Tibial artery (tissue), 4 donors: ENCODE measurements around the gene DEAF1.

Experiments used
- DNase-seq, 2 donors: peaks; one replicate each; pipeline ENCODE4 v3.0.0-alpha.2; 2019
- H3K27ac ChIP-seq, 2 donors: fragments of 200-600 bp; sonication (generic) in 1 of 2; 1 replicate in 1 of 2; 2 replicates in 1 of 2; pipeline ENCODE4 v1.5.1; 2018 to 2019; ENCODE audit warnings: mild to moderate bottlenecking in 1 of 2
- H3K27me3 ChIP-seq, 2 donors: fragments of 200-600 bp; sonication (generic) in 1 of 2; one replicate each; pipeline versions ENCODE4 v1.5.1 to v1.6.0; 2016 to 2019
- H3K36me3 ChIP-seq, 3 donors: fragments of 200-600 bp; sonication (generic) in 2 of 3; one replicate each; pipeline ENCODE4 v1.5.1; 2016 to 2019; ENCODE audit warnings: mild to moderate bottlenecking in 2 of 3
- H3K4me1 ChIP-seq, 4 donors: fragments of 200-600 bp; sonication (generic) in 2 of 4; 1 replicate in 3 of 4; 2 replicates in 1 of 4; pipeline ENCODE4 v1.5.1; 2016 to 2019
- H3K4me3 ChIP-seq, 2 donors: fragments of 200-600 bp; sonication (generic) in 1 of 2; 1 replicate in 1 of 2; 2 replicates in 1 of 2; pipeline ENCODE4 v1.5.1; 2018 to 2019; ENCODE audit warnings: mild to moderate bottlenecking in 2 of 2
- H3K9me3 ChIP-seq, 3 donors: fragments of 200-600 bp; sonication (generic) in 1 of 3; one replicate each; pipeline ENCODE4 v1.5.1; 2016 to 2019
- intact Hi-C: fragments of 100-400 bp; cut with DNase I; formaldehyde crosslinking; loops from one replicate; pipeline ENCODE4 v1.15.0; 2023; ENCODE audit warnings: low total_unique reads
- TF ChIP-seq, protein P1 (sequence below), 2 experiments: fragments of 200-600 bp in 1 of 2; fragments of 450-650 bp in 1 of 2; IDR thresholded peaks; one replicate each; pipeline ENCODE4 v1.5.1; 2017 to 2019; ENCODE audit warnings: antibody characterized with exemption in 2 of 2, mild to moderate bottlenecking in 1 of 2, moderate library complexity in 1 of 2

The DEAF1 gene

DNA sequence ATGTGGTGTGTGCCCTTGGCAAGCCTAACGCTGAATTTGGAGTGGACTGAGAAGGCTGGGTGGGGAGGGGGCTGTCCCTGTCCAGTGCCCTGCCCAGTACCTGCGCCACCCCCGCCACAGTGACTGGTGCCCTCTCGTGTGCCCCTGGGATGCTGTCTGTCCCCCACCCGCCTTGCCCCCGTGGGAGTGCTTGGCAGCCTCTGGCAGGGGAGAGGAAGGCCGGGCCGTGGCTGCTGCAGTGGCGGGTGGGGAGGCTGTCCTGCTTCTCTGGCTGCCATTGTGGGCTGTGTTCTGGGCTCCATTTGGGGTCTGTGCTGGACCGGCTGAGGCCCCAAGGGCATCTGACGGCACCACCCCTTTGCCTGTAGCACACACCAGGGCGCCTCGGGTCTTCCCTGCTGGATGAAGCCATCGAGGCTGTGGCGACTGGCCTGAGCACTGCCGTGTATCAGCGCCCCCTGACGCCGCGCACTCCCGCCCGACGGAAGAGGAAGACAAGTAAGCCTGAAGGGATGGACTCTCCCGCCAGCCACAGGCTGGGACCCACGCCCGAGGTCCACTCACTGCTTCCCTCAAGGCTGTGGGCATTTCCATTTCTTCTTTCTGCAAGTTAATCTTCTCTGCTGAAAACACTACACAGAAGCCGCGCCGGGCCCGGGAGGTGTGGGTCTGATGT lies 96.9 kb downstream of the DEAF1 start:
- no peak overlapping the region for H3K4me3 ChIP-seq
- no peaks in the 10 kb centered on the region for H3K27me3 ChIP-seq
- intact Hi-C loops: no loop called here
- no peak for DNase-seq
- no peak overlapping the region for H3K27ac ChIP-seq
- H3K4me1 ChIP-seq: no peaks in the 10 kb centered on the region
- H3K9me3 ChIP-seq: no peaks in the 10 kb centered on the region
- H3K36me3 ChIP-seq: peaks cover 72 to 100% (median 93%) of the 10 kb centered on the region in 3 donors
- TF ChIP-seq, protein P1, sequence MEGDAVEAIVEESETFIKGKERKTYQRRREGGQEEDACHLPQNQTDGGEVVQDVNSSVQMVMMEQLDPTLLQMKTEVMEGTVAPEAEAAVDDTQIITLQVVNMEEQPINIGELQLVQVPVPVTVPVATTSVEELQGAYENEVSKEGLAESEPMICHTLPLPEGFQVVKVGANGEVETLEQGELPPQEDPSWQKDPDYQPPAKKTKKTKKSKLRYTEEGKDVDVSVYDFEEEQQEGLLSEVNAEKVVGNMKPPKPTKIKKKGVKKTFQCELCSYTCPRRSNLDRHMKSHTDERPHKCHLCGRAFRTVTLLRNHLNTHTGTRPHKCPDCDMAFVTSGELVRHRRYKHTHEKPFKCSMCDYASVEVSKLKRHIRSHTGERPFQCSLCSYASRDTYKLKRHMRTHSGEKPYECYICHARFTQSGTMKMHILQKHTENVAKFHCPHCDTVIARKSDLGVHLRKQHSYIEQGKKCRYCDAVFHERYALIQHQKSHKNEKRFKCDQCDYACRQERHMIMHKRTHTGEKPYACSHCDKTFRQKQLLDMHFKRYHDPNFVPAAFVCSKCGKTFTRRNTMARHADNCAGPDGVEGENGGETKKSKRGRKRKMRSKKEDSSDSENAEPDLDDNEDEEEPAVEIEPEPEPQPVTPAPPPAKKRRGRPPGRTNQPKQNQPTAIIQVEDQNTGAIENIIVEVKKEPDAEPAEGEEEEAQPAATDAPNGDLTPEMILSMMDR (IDR thresholded peaks at IDR 0.05): no peak

DNA sequence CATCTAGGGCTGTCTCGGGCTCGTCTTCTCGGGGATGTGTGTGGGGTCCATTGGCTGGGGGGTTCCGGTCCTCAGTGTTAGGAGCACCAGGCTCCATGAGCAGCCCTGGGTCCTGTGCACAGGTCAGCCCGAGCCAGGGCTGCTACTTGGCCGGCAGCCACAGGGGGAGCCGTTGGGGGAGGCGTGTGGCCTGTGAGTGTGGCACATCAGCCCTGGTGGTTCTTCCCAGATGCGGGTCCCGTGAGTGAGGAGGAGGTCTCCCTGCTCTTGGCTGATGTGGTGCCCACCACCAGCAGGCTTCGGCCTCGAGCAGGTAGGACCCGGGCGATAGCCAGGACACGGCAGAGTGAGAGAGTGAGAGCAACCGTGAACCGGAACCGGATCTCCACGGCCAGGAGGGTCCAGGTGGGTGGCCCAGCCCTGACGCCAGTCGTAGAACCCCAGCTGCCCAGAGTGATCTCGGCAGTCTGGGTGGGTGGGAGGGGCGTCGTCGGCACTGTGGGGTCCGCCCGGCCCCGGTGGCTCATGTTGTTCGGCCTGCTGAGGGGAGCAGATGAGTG lies 97.8 kb downstream of the DEAF1 start:
- Histone ChIP-seq H3K9me3 (no peaks in the 10 kb centered on the region), H3K36me3 (peaks cover 78 to 100% (median 93%) of the 10 kb centered on the region in 3 donors), H3K27ac (no peak overlapping the region), H3K4me1 (no peaks in the 10 kb centered on the region), H3K27me3 (no peaks in the 10 kb centered on the region), H3K4me3 (no peak overlapping the region)
- intact Hi-C loops: no loop called here
- DNase-seq: no peak
- TF ChIP-seq, protein P1 (IDR thresholded peaks at IDR 0.05): no peak

DNA sequence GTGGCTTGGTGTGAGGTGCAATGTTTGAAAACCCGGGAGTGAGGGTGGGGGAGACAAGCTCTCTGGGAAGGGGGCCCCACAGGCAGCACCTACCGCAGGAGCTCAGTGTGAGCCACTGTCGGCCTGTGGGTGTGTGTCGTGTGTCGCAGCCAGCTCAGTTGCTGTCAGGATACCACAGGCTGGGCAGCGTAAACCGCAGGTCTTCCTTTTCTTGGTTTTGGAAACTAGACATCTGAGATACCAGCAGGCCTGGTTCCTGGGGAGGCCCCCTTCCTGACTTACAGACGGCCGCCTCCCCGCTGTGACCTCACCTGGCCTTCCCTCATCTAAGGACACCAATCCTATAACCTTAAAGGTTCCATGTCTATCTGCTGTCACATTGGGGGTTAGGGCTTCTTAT lies 98.6 kb downstream of the DEAF1 start:
- H3K27ac ChIP-seq: no peak overlapping the region
- H3K4me1 ChIP-seq: no peaks in the 10 kb centered on the region
- no peak for DNase-seq
- no peaks in the 10 kb centered on the region for H3K9me3 ChIP-seq
- no peaks in the 10 kb centered on the region for H3K27me3 ChIP-seq
- peaks cover 75 to 100% (median 93%) of the 10 kb centered on the region in 3 donors for H3K36me3 ChIP-seq
- intact Hi-C loops: no loop called here
- TF ChIP-seq, protein P1 (IDR thresholded peaks at IDR 0.05): no peak
- H3K4me3 ChIP-seq: no peak overlapping the region

DNA sequence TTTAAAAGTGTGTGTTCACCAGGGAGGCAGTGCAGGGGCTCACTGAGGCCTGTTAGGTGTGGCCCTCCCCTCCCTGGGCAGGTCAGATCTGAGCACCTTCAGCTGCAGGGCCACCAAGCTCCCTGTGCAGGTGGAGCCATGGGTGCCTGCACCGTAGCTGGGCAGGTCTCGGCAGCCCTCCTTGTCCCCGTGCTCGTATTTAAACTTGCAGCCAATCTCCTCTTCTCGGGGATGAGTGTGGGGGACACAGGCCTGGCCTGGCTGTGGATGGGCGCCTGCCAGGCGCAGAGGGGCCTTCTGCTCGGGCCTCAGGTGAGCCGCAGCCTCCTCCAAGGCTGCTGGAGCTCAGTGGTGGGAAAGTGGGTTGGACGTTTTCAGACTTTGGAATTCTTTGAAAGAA lies 99.6 kb downstream of the DEAF1 start:
- intact Hi-C loops: no loop called here
- Histone ChIP-seq H3K36me3 (peaks cover 69 to 100% (median 94%) of the 10 kb centered on the region in 3 donors), H3K4me1 (no peaks in the 10 kb centered on the region), H3K4me3 (no peak overlapping the region), H3K27ac (no peak overlapping the region), H3K9me3 (no peaks in the 10 kb centered on the region), H3K27me3 (no peaks in the 10 kb centered on the region)
- DNase-seq: no peak
- TF ChIP-seq, protein P1 (IDR thresholded peaks at IDR 0.05): no peak
